Stimulated activated CD4-positive, alpha-beta T cell treated with anti-CD3 and anti-CD28 coated beads, TNF-alpha, amount 100 ng/mL, for 48 hours (primary cell): ENCODE data around the gene NAT14.

ENCODE experiments used
- DNase-seq, 3 donors: peaks; one replicate each; pipeline ENCODE4 v3.0.0-alpha.2; 2020; ENCODE audit warnings: low read depth in 3 of 3

The NAT14 gene

DNA sequence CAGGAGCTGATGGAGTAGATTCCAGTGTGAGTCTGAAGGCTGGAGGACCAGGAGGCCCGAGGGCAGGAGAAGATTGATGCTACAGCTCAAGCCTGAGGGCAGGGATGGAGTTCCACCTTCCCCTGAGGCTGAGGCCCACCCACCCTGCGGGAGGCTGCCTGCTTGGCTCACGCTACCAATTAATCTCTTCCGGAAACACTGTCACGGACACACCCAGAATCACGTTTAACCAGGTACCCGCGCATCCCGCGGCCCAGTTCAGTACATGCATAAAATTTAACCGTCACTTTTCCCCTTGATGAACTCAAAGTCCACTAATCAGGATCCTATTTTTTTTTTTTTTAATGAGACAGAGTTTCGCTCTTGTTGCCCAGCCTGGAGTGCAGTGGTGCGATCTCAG lies 13.7 kb upstream of the NAT14 start:
- no peak for DNase-seq

DNA sequence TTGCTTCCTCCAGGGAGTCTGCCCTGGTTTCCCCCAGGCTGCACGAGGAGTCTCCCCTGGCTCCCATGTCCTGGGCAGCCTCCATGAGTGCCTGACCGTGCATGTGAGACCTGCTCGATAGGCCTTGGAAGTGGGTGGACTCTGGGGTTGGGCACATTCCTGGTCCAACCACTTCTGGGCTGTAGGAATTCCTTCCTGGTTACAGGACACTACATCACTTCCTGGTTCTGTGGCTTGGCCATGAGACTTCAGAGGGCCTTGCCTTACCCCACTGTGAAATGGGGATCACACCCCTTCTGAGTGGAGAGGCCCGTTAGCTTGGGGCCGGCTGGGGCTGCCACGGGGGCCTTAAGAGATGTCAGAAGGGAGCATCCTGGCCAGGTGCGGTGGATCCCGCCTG lies 12.5 kb upstream of the NAT14 start:
- no peak for DNase-seq

DNA sequence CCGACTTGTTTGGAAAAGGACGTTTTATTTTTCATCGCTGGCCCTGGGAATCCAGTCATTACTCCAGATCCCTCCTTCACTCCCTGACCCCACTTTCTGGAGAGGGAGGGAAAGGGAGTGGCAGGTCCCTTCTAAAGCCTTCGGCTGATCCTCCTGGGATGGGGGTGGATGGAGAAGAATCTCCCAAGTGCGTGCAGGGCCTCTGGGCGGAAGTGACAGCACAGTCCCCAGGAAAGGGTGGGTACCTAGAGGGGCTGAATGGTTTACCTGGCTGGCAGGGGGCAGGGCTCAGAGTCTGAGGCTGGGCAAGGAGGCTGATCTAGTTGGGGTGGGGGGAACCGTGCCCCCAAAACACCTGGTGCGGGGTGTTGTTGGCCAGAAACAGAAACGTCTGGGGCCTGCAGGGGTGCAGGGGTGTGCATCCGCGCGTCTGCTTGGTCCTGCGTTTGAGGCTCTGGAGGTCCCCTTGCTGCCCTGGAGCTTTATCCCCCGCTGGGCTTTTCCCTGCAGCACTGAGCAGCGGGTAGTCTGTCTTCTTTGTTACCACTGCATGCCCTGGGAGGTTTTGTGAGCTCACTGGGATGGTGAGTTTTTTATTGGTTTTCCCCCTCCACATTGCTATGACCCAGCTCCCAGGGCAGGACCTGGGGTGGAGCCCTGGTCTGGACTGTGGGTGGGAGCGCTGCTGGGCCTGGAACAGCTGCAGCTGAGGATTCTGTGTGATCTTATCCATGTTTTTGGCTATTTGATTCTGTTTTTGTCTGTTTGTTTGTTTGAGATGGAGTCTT lies 11.6 kb upstream of the NAT14 start:
- DNase-seq = no peak

GRCh38 chr19:55474269-55475265 lies 10.4 kb upstream of the NAT14 start:
- no peak for DNase-seq

GRCh38 chr19:55476100-55476775 lies 8.8 kb upstream of the NAT14 start, which contains the start of gene ZNF628:
TSS of gene ZNF628 (plus strand) at chr19:55476617. CDS start at chr19:55479911, 3,294 bp downstream.
- peak; percentile 95 to 99 (median 97) for DNase-seq

DNA sequence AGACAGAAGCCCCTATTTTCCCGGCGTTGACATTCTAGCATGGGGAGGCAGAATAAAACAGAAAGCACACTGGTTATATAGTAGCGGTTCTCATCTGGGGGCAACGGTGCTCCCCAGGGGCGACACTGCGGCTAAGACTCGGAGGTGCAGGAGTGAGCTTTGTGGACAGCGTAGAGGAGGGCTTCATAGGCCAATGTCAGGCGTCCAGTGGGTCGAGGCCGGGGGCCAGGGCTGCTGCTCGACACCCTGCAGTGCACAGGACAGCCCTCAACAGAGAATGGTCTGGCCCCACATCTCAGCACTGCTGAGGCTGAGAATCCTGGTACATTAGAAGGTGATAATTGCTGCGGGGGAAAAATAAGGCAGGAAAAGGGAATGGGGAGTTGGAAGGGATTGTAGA lies 7.1 kb upstream of the NAT14 start:
- no peak for DNase-seq

GRCh38 chr19:55478364-55478763 lies 6.6 kb upstream of the NAT14 start:
- no peak for DNase-seq

- DNase-seq = no peak
Measured at GRCh38 chr19:55479045-55479444, 5.9 kb upstream of the NAT14 start.

- no peak for DNase-seq
Measured at GRCh38 chr19:55479451-55480230, 5.3 kb upstream of the NAT14 start.

DNA sequence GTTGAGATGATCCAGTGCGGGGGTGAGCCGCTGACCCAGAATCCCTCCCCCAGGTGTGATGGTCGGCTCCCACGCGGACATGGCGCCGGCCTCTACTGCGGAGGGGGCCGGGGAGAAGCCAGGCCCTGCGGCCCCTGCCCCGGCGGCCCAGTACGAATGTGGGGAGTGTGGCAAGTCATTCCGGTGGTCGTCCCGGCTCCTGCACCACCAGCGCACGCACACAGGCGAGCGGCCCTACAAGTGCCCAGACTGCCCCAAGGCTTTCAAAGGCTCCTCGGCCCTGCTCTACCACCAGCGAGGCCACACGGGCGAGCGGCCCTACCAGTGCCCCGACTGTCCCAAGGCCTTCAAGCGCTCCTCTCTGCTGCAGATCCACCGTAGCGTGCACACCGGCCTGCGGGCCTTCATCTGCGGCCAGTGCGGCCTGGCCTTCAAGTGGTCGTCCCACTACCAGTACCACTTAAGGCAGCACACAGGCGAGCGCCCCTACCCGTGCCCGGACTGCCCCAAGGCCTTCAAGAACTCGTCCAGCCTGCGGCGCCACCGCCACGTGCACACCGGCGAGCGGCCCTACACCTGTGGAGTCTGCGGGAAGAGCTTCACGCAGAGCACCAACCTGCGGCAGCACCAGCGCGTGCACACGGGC lies 3.7 kb upstream of the NAT14 start:
- DNase-seq = no peak

DNA sequence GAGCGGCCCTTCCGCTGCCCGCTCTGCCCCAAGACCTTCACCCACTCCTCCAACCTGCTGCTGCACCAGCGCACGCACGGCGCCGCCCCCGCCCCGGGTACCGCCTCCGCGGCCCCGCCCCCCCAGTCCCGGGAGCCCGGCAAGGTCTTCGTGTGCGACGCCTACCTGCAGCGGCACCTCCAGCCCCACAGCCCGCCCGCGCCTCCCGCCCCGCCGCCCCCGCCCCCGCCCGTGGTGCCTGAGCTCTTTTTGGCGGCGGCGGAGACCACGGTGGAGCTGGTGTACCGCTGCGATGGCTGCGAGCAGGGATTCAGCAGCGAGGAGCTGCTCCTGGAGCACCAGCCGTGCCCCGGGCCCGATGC lies 3.2 kb upstream of the NAT14 start:
- DNase-seq = no peak

DNA sequence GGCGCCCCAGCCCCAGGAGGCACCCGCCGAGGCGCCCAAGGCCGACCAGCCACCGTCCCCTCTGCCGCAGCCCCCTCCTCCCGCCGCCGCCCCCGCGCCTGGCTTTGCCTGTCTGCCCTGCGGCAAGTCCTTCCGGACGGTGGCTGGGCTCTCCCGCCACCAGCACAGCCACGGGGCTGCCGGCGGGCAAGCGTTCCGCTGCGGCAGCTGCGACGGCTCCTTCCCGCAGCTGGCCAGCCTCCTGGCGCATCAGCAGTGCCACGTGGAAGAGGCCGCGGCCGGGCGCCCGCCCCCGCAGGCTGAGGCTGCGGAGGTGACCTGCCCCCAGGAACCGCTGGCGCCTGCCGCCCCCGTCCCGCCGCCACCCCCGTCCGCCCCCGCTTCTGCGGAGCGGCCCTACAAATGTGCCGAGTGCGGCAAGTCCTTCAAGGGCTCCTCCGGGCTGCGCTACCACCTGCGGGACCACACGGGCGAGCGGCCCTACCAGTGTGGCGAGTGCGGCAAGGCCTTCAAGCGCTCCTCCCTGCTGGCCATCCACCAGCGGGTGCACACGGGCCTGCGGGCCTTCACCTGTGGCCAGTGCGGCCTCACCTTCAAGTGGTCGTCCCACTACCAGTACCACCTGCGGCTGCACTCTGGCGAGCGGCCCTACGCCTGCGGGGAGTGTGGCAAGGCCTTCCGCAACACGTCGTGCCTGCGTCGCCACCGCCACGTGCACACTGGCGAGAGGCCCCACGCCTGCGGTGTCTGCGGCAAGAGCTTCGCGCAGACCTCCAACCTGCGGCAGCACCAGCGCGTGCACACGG lies 2.6 kb upstream of the NAT14 start:
- no peak for DNase-seq

DNA sequence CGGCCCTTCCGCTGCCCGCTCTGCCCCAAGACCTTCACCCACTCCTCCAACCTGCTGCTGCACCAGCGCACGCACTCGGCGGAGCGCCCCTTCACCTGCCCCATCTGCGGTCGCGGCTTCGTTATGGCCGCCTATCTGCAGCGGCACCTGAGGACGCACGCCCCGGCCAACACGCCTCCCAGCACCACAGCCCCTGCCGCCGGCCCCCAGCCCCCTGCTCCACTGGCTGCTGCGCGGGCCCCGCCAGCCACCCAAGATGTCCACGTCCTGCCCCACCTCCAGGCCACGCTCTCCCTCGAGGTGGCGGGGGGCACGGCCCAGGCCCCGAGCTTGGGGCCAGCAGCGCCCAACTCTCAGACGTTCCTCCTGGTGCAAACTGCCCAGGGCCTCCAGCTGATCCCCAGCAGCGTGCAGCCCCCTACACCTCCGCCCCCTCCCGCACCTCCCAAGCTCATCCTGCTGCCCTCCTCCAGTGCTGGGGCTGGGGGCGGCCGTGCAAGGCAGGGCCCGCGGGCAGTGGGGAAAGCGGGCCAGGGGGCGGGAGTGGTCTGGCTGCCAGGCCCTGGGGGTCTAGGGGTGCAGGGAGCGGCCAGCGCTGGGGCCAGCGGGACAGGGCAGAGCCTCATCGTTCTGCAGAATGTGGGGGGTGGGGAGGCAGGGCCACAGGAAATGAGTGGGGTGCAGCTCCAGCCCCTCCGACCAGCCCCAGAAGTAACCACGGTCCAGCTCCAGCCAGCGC lies 1.9 kb upstream of the NAT14 start:
- no peak for DNase-seq

GRCh38 chr19:55483706-55484592 lies 1.0 kb upstream of the NAT14 start:
- DNase-seq = no peak

DNA sequence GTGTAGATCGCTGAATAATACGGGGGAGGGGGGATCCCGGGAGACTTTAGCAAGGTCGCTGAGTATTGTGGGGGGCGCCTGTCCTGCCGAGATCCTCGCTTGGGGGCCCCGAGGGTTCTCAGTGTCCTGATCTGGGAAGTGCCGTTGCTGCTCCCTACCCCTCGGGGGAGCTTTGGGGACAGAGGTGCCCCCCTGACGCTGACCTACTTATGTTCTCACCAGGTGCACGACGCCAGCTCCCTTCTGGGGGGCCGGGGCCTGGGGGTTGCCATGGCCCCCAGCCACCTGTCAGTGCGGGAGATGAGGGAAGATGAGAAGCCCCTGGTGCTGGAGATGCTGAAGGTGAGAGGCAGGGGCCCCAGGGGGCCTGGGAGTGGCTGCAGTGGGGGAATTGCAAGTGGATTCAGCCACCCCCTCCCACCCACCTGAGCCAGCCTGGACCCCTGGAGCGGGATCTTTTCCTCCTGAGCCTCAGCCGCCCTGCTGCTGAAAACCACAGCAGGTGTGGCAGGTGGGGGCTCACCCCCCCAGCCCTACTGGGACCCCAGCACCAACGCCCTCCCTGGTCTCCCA lies 537 bp downstream of the NAT14 start:
- DNase-seq = no peak

- no peak for DNase-seq
Measured at GRCh38 chr19:55486043-55486970, 1.3 kb downstream of the NAT14 start.
